Activated naive CD8-positive, alpha-beta T cell treated with anti-CD3 and anti-CD28 coated beads, Interleukin-2, amount 10 ng/mL, durations not matched to agents 7 days and 5 days (primary cell): ENCODE measurements around the gene TLR5. TPM values are rescaled to one million over a fixed set of nuclear protein-coding genes. Genes with fewer than 3 reads are reported as not detected.

Experiments
- ATAC-seq: fragments of 150-1000 bp; cut with Tn5 transposase; one replicate; pipeline ENCODE4 v1.10.0; 2021; ENCODE audit warnings: low read depth, moderate library complexity
- POLR2A ChIA-PET: fragments of 350-600 bp; sonication (Branson Sonifier 250); formaldehyde crosslinking; loops from one replicate; lab custom pipeline; 2021; ENCODE audit warnings: antibody characterized with exemption; lab: Charles Lee
- DNase-seq: peaks from one replicate; pipeline ENCODE4 v3.0.0; 2021
- H3K27ac Mint-ChIP-seq: one replicate; pipeline ENCODE4 v1.8.0; 2022; ENCODE audit warnings: mild to moderate bottlenecking, mixed read lengths
- H3K27me3 Mint-ChIP-seq: one replicate; pipeline ENCODE4 v1.8.0; 2022; ENCODE audit warnings: mild to moderate bottlenecking, moderate library complexity, mixed read lengths
- H3K36me3 Mint-ChIP-seq: one replicate; pipeline ENCODE4 v1.8.0; 2021; ENCODE audit warnings: mild to moderate bottlenecking, mixed read lengths
- H3K4me1 Mint-ChIP-seq: one replicate; pipeline ENCODE4 v1.8.0; 2021; ENCODE audit warnings: mixed read lengths
- H3K4me3 Mint-ChIP-seq: one replicate; pipeline ENCODE4 v1.8.0; 2022; ENCODE audit warnings: mild to moderate bottlenecking, moderate library complexity, mixed read lengths
- H3K9me3 Mint-ChIP-seq: one replicate; pipeline ENCODE4 v1.8.0; 2021; ENCODE audit warnings: mixed read lengths
- total RNA-seq, 2 experiments: library from RNA; stranded (reverse); gene quantifications; one replicate each; pipeline ENCODE4 v1.2.3, GENCODE V29; 2021

Gene TLR5
- total RNA-seq, 2 experiments from 2014 or later = 0.28 to 1.8 TPM

DNA sequence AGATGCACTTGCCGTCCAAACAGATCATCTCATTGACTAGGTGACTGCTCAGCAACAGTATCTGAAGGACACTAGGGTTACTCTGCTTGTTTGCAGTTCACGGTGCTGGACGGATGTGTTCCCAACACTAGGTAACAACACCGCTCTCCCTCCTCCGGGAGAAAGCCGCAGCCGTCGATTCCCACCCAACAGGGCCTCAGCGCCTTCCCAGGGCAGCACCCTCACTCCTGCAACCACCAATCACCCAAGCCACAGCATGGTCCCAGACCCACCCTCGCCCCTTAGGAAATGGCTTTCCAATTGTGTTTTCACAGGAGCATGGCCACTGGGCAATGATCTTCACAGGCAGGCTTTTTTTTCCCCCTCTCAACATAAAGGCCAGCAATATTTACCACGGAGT, 779 bp downstream of the TLR5 start:
- Mint-ChIP-seq H3K36me3 (no peaks in the 10 kb centered on the region), H3K27me3 (peaks cover 8% of the 10 kb centered on the region), H3K9me3 (peaks cover 5% of the 10 kb centered on the region), H3K27ac (no peak overlapping the region), H3K4me1 (peaks cover 7% of the 10 kb centered on the region), H3K4me3 (peak overlapping the region; percentile 65)
- DNase-seq = no peak
- ATAC-seq = no peak
- POLR2A ChIA-PET = interaction anchor here (1.5 kb wide), 1 partner anchor 8 kb away, joined by 3 read pairs; no protein-coding TSS in a partner anchor

DNA sequence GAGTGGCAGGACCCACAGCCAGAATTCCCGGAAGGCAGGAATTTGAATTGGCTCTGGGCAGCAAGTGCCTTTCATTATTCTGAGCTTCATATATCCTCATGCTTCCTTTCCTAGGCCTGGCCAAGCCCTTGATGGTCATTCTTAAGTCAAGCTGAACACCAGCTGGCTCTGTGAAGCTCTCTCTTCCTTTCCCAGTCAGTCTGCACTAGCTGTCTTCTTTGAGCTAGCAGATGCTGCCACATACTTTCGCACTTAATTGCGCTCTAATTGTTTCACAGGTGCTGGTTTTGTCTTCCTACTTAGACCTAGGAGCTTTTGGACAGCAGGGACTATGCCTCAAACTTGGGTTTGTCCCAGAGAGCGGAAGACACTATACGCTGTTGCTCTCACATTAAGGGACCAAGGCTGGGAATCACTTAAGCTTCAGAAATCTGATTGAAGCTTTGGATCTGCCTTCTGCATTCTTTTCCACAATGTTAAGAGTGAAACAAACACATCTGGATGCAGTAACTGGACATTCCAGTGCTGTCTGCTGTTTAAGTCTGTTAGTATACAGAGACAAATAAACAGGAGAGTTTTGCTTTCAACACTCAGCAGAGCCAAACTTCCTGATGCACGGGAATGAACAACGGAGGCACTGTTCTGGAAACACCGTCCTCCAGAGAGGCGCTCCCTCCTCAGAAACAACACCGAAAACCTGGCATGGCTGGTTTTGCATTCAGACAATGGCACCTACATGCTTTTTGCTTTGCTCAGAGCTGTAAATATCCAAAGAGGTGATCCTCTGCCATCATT, 2.2 kb downstream of the TLR5 start:
- H3K4me1 Mint-ChIP-seq = peaks cover 7% of the 10 kb centered on the region
- H3K27ac Mint-ChIP-seq = no peak overlapping the region
- no peaks in the 10 kb centered on the region for H3K9me3 Mint-ChIP-seq
- H3K4me3 Mint-ChIP-seq = no peak overlapping the region
- no peaks in the 10 kb centered on the region for H3K36me3 Mint-ChIP-seq
- POLR2A ChIA-PET = no interaction called here
- ATAC-seq = no peak
- peaks cover 10% of the 10 kb centered on the region for H3K27me3 Mint-ChIP-seq
- no peak for DNase-seq

DNA sequence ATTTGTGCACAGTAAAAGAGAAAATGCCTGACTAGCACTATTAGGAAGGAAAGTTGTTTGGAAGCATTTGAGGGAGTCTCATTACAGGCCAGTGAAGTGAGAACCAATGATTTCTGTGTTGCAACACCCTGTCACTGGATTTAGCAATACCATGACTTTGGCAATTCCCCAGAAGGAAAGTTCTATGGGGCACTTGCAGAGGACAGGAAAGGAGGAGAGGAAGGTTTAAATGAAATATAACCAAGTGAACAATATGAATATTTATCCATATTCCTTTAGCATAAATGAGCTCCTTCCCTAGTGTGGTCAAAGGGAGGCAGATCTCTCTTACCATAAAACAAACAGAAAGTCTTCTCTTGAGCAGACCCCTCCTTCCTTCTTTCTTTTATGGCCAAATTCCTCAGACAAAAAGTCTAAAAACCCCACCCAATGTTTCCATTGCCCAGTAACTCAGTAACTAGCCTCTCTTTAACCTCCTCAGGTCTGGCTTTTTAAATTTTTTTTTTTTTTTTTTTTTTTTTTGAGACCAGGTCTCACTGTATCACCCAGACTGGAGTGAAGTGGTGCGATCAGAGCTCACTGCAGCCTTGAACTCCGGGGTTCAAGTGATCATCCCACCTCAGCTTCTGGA, 5.5 kb downstream of the TLR5 start:
- H3K27me3 Mint-ChIP-seq = peaks cover 30% of the 10 kb centered on the region
- no peak for ATAC-seq
- no peak overlapping the region for H3K4me3 Mint-ChIP-seq
- peaks cover 3% of the 10 kb centered on the region for H3K4me1 Mint-ChIP-seq
- no peaks in the 10 kb centered on the region for H3K9me3 Mint-ChIP-seq
- POLR2A ChIA-PET = no interaction called here
- H3K36me3 Mint-ChIP-seq = no peaks in the 10 kb centered on the region
- H3K27ac Mint-ChIP-seq = no peak overlapping the region
- no peak for DNase-seq

DNA sequence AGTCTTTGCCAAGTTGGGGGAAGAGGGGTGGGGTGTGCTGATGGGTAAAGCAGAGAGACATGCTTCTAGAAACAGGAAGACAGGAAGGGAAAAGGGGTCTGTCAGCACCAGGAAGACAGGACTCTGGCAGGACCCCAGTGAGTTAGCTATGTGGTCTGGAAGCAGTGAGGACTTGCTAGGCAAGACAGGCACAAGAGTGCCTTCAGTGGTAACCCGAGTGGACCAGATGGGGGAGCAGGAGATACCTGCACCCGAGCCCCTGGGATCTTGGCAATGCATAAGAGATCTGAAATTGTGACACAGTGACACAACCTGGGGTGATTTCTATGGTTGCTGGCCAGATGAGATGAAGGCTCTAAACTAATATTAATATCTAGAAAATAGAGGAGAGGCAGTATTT, 7.0 kb downstream of the TLR5 start:
- H3K9me3 Mint-ChIP-seq = no peaks in the 10 kb centered on the region
- H3K4me1 Mint-ChIP-seq = peaks cover 3% of the 10 kb centered on the region
- H3K4me3 Mint-ChIP-seq = no peak overlapping the region
- no peaks in the 10 kb centered on the region for H3K36me3 Mint-ChIP-seq
- H3K27ac Mint-ChIP-seq = no peak overlapping the region
- ATAC-seq = no peak
- peaks cover 36% of the 10 kb centered on the region for H3K27me3 Mint-ChIP-seq
- POLR2A ChIA-PET = no interaction called here
- DNase-seq = no peak

DNA sequence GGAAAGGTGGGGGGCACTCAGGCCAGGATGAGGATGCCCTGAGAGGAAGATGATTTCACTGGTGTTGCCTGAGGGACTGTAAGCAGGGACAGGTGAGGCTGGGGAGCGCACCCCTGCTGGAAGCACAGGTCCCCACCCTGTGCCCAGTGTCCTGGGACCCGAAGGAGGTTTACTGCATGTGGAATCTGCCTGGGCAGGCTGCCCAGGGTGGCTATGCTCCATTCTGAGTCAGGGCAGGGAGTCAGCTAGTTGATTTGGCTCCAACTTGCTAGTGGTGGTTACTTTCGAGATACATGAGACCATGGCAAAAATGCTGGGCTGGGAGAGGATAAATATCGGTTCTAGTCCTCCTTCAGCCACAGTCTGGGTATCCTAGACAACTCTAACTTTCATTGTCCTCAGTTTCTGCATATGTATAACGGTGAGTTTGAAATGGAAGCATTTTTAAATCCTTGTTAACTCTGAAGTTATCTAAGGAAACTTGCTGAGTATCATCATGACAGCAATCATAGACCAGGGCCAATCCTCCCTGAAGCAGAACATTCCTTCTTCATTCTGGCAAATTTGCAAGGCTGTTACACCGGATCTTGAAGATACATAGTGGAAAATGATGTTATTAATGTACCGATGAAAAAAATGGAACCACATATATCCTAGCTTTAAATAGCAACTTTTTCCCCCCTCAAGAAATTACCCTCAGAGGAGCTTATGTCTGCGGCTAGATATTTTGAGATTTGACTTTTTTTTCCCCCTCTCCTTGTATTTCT, 7.7 kb downstream of the TLR5 start:
- Mint-ChIP-seq H3K4me1 (peaks cover 3% of the 10 kb centered on the region), H3K27me3 (peaks cover 36% of the 10 kb centered on the region), H3K27ac (no peak overlapping the region), H3K4me3 (no peak overlapping the region), H3K9me3 (no peaks in the 10 kb centered on the region), H3K36me3 (no peaks in the 10 kb centered on the region)
- POLR2A ChIA-PET = no interaction called here
- ATAC-seq = no peak
- no peak for DNase-seq

DNA sequence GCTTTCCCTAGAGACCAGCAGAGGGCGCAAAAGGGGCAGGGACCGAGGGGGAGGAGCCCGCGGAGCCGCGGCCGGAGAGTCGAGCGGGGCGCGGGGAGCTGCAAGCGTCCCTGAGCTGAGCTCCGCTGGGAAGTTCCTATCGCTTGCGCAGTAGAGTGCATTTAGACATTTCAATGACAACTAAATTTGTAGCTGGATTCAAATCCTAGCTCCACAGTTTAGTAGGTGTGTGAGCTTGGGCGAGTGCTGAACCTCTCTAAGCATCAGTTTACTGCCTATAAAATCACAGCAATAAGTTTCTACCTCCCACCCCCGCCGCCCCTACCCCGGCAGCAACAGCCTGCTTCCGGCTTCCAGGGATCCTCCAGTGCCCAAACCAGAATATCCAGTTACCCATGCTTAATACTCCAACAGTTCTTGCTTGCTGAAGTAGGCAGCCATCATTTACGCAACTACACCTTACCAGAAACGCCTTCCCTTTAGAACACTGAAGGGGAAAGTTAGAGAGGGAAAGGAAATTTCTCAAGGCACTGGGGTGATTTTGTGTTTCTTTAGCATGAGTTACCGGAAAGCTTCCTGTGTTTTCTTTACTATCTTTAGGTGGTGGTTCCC, 9.1 kb downstream of the TLR5 start:
- Mint-ChIP-seq H3K36me3 (no peaks in the 10 kb centered on the region), H3K9me3 (no peaks in the 10 kb centered on the region), H3K4me1 (peaks cover 7% of the 10 kb centered on the region), H3K27ac (no peak overlapping the region), H3K4me3 (peak overlapping the region; percentile 42), H3K27me3 (peaks cover 34% of the 10 kb centered on the region)
- peak; percentile 81 for ATAC-seq
- DNase-seq = peak; percentile 78
- POLR2A ChIA-PET = interaction anchor here (0.7 kb wide), 1 partner anchor 9 kb away, joined by 3 read pairs; the partner anchor contains the start of gene TLR5

DNA sequence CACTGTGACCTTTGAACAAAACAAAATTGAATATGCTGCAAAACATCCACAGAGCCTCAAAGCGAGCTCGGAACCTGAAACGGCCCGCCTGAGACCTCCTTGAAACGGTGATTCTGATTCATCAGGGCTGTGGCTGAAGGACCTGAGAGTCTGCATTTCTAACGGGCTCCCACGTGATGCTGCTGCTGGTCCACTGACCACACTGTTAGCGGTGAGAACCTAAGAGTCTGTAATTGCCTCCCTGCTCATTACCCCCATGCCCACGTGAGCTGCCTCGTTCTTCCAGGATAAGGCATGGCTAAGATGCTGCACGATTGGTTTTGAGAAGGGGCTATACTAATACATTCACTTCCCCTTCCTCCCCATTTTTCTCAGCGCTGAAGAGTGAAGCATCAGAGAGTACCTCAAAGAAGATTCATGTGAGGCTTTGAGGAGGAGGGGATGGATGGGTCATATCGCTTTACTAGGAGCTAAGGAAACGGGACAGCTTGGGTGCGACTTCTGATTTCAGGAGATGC, 9.7 kb downstream of the TLR5 start:
- peaks cover 34% of the 10 kb centered on the region for H3K27me3 Mint-ChIP-seq
- no peak overlapping the region for H3K27ac Mint-ChIP-seq
- H3K4me3 Mint-ChIP-seq = peak overlapping the region; percentile 42
- peaks cover 7% of the 10 kb centered on the region for H3K4me1 Mint-ChIP-seq
- POLR2A ChIA-PET = interaction anchor here (0.7 kb wide), 1 partner anchor 9 kb away, joined by 3 read pairs; the partner anchor contains the start of gene TLR5
- ATAC-seq (peak; percentile 5), DNase-seq (no peak)
- H3K36me3 Mint-ChIP-seq = no peaks in the 10 kb centered on the region
- no peaks in the 10 kb centered on the region for H3K9me3 Mint-ChIP-seq

DNA sequence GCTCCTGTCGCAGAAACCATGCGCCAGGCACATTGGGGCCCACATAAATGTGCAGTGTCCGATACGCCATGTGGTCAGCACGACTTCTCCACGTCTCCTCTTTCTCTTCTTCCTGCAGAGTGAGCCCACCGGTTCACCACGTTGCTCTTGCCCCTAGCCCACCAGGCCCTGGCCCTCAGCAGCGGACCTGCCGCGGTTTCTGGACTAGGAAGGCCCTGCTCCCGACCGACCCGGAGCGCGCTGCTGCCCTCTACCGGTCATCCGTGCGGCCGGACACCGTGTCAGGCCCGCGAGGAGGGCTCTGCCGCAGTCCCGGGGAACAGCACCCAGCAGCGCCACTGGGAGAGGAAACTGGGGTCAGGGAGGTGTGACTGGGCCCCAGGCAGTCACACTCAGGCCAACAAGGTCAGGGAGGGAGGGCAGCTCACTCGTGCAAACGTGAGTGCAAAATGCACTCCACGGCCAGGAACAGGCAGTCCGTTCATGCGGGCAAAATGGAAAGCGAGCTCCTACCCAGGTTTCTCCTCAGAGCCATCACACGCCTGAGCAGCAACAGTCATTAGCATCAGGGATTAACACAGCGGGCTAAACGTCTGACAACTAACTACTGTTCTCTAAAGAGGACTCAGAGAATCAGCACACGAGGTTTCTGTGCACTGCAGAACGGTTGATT, 13.7 kb downstream of the TLR5 start:
- POLR2A ChIA-PET = no interaction called here
- Mint-ChIP-seq H3K27ac (no peak overlapping the region), H3K27me3 (peaks cover 15% of the 10 kb centered on the region), H3K36me3 (no peaks in the 10 kb centered on the region), H3K9me3 (no peaks in the 10 kb centered on the region), H3K4me3 (peak overlapping the region; percentile 57), H3K4me1 (peaks cover 7% of the 10 kb centered on the region)
- DNase-seq (peak; percentile 77), ATAC-seq (peak; percentile 69)

DNA sequence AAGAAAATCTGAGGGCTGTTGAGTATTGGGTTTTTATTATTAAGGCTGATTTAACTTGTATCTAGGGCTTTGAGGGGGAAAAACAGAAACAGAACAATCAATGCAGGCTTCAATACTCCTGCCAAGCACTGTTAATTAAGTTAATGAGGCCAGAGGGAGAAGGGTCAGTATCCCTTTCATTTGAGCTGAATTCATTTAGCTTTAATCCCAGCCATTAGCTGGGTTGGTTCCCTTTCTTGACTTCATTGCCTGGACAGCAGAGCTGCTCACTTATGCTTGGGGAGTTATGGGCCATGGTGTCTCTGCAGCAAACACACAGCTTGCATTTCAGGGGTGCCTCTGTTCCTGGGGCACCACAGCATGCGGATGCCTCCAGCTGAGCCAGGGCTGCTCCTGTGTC, 16.3 kb downstream of the TLR5 start:
- Mint-ChIP-seq H3K27ac (no peak overlapping the region), H3K9me3 (no peaks in the 10 kb centered on the region), H3K36me3 (no peaks in the 10 kb centered on the region), H3K27me3 (peaks cover 9% of the 10 kb centered on the region), H3K4me3 (no peak overlapping the region), H3K4me1 (peaks cover 10% of the 10 kb centered on the region)
- POLR2A ChIA-PET = no interaction called here
- ATAC-seq (no peak), DNase-seq (no peak)

DNA sequence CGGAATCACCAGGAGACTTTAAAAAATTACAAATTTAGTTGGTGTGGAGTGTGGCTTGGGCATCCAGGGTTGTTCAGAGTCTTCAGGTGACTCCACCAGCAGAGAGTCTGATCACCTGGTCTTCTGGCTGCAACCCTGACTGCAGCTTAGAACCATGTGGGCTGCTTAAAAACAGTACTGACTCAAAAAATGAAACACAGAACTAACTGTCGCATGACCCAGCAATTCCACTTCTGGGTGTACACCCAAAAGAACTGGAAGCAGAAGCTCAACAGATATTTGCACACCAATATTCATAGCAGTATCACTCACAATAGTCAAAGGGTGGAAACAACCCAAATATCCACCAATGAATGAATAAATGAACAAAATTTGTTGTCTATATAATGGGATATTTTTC, 17.3 kb downstream of the TLR5 start:
- peaks cover 10% of the 10 kb centered on the region for H3K4me1 Mint-ChIP-seq
- ATAC-seq = no peak
- H3K27me3 Mint-ChIP-seq = peaks cover 5% of the 10 kb centered on the region
- H3K9me3 Mint-ChIP-seq = no peaks in the 10 kb centered on the region
- no peak for DNase-seq
- no peaks in the 10 kb centered on the region for H3K36me3 Mint-ChIP-seq
- POLR2A ChIA-PET = no interaction called here
- no peak overlapping the region for H3K4me3 Mint-ChIP-seq
- no peak overlapping the region for H3K27ac Mint-ChIP-seq

DNA sequence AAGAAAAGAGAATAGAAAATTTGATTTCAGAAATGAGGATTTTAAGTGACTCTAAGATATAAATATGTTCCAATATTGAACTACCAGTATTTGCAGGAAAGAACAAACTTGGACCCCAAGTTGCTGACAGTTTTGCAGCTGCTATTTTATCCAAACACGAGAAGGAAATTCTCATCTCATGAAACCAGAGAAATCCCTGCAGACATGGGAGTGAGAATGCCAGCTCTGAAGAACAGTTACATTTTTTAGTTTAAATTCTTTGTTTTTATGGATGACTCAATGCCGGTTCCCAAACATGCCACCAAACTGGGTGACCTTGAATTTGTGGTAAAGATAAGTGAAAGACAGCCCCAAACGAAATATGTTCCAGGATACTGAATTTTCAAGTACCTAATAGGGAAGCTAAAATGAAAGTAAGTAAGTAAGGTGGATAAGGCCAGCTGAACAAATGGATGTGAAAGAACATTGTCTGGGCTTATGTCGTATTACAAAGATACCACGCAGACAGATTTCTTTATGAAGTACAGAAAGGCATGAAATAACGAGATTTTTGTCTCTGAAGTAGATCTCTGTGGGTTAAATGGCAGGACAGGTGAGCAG, 19.9 kb downstream of the TLR5 start:
- POLR2A ChIA-PET = no interaction called here
- Mint-ChIP-seq H3K4me1 (peaks cover 7% of the 10 kb centered on the region), H3K27me3 (peaks cover 5% of the 10 kb centered on the region), H3K9me3 (no peaks in the 10 kb centered on the region), H3K4me3 (no peak overlapping the region), H3K36me3 (no peaks in the 10 kb centered on the region), H3K27ac (no peak overlapping the region)
- ATAC-seq (no peak), DNase-seq (no peak)

DNA sequence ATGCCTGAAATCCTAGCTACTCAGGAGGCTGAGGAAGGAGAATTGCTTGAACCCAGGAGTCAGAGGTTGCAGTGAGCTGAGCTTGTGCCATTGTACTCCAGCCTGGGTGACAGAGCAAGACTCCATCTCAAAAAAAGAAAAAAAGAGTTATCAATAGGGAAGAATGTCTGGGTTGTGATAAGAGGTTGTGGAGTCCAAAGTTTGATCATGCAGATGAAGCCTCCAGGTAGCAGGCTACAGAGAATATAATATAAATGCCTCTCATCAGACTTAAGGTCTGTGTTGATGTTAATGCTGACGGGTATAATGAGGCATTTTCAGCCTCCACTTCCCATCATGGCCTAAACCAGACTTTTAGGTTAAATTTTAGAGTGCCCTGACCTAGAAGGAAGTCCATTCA, 24.6 kb downstream of the TLR5 start:
- peaks cover 3% of the 10 kb centered on the region for H3K4me1 Mint-ChIP-seq
- no peak overlapping the region for H3K27ac Mint-ChIP-seq
- POLR2A ChIA-PET = no interaction called here
- peaks cover 2% of the 10 kb centered on the region for H3K27me3 Mint-ChIP-seq
- DNase-seq (no peak), ATAC-seq (no peak)
- no peaks in the 10 kb centered on the region for H3K9me3 Mint-ChIP-seq
- no peaks in the 10 kb centered on the region for H3K36me3 Mint-ChIP-seq
- H3K4me3 Mint-ChIP-seq = no peak overlapping the region
